HFFc6 (cell line): ENCODE measurements around the gene NHSL2. TPM values are rescaled to one million over a fixed set of nuclear protein-coding genes. Genes with fewer than 3 reads are reported as not detected.

Source experiments
- DNase-seq: peaks from one replicate; pipeline ENCODE4 v3.0.0-alpha.2; 2018
- H3K27ac Mint-ChIP-seq: 2 replicates; pipeline ENCODE4 v1.8.0; 2020; ENCODE audit warnings: mild to moderate bottlenecking, mixed read lengths
- H3K27me3 Mint-ChIP-seq: 2 replicates; pipeline ENCODE4 v1.8.0; 2021; ENCODE audit warnings: mild to moderate bottlenecking, moderate library complexity, mixed read lengths; ENCODE audit not compliant: insufficient read depth
- H3K36me3 Mint-ChIP-seq: 2 replicates; pipeline ENCODE4 v1.8.0; 2021; ENCODE audit warnings: low read depth, mixed read lengths
- H3K4me1 Mint-ChIP-seq: 2 replicates; pipeline ENCODE4 v1.8.0; 2020; ENCODE audit warnings: low read depth, mixed read lengths
- H3K4me3 Mint-ChIP-seq: 2 replicates; pipeline ENCODE4 v1.8.0; 2020; ENCODE audit warnings: mild to moderate bottlenecking, moderate library complexity, mixed read lengths
- H3K9me3 Mint-ChIP-seq: 2 replicates; pipeline ENCODE4 v1.8.0; 2020; ENCODE audit warnings: mild to moderate bottlenecking, mixed read lengths
- CTCF ChIP-seq: fragments of 200-600 bp; sonication (generic); IDR thresholded peaks from 2 replicates; pipeline ENCODE4 v1.5.0; 2021; ENCODE audit warnings: antibody characterized with exemption, mild to moderate bottlenecking
- total RNA-seq, 6 experiments: library from RNA; stranded (reverse); fragmentation: NEBNext Ultra II Directional; extraction: Animal tissue kit (Norgen Biotek cat#: 25700); gene quantifications; 2 replicates in 1 of 6; 3 replicates in 5 of 6; pipeline ENCODE4 v1.2.3, GENCODE V29; 2021

Gene NHSL2
- total RNA-seq, 6 experiments from 2014 or later, result 0.28 to 1.1 (median 0.52) TPM

- Mint-ChIP-seq H3K4me3 (no peak overlapping the region), H3K36me3 (no peaks in the 10 kb centered on the region), H3K9me3 (no peaks in the 10 kb centered on the region), H3K27ac (no peak overlapping the region), H3K4me1 (no peaks in the 10 kb centered on the region), H3K27me3 (peaks cover 33% of the 10 kb centered on the region)
- DNase-seq, result no peak
- TF ChIP-seq CTCF, result no peak
Observed at GRCh38 chrX:71908387-71908786, 2.3 kb upstream of the NHSL2 start.

GRCh38 chrX:71909956-71910355, 689 bp upstream of the NHSL2 start:
- Mint-ChIP-seq H3K36me3 (no peaks in the 10 kb centered on the region), H3K27ac (no peak overlapping the region), H3K9me3 (no peaks in the 10 kb centered on the region)

GRCh38 chrX:71910986-71911730, 513 bp downstream of the NHSL2 start:
- H3K4me1 Mint-ChIP-seq, result no peaks in the 10 kb centered on the region
- peaks cover 39% of the 10 kb centered on the region for H3K27me3 Mint-ChIP-seq

More at GRCh38 chrX:71909956-71910355, 689 bp upstream of the NHSL2 start:
- Mint-ChIP-seq H3K4me3 (no peak overlapping the region), H3K4me1 (no peaks in the 10 kb centered on the region), H3K27me3 (peaks cover 37% of the 10 kb centered on the region)
- TF ChIP-seq CTCF, result no peak
- DNase-seq, result no peak

GRCh38 chrX:71911731-71912050, 1.0 kb downstream of the NHSL2 start:
- no peak for TF ChIP-seq CTCF
- Mint-ChIP-seq H3K4me1 (no peaks in the 10 kb centered on the region), H3K36me3 (no peaks in the 10 kb centered on the region), H3K27me3 (peaks cover 39% of the 10 kb centered on the region), H3K9me3 (no peaks in the 10 kb centered on the region), H3K4me3 (no peak overlapping the region), H3K27ac (no peak overlapping the region)
- no peak for DNase-seq

More at GRCh38 chrX:71910986-71911730, 513 bp downstream of the NHSL2 start:
- Mint-ChIP-seq H3K36me3 (no peaks in the 10 kb centered on the region), H3K9me3 (no peaks in the 10 kb centered on the region), H3K27ac (no peak overlapping the region), H3K4me3 (no peak overlapping the region)
- no peak for TF ChIP-seq CTCF
- DNase-seq, result no peak

- no peak for DNase-seq
- no peak overlapping the region for H3K27ac Mint-ChIP-seq
- H3K36me3 Mint-ChIP-seq, result no peaks in the 10 kb centered on the region
- no peak overlapping the region for H3K4me3 Mint-ChIP-seq
- H3K4me1 Mint-ChIP-seq, result no peaks in the 10 kb centered on the region; the same call in 1 of the 2 replicates
- peaks cover 38% of the 10 kb centered on the region for H3K27me3 Mint-ChIP-seq
- TF ChIP-seq CTCF, result no peak
- H3K9me3 Mint-ChIP-seq, result no peaks in the 10 kb centered on the region
Observed at GRCh38 chrX:71912156-71912555, 1.5 kb downstream of the NHSL2 start.
